ENCODE measurements around the gene DPF3.

DNA sequence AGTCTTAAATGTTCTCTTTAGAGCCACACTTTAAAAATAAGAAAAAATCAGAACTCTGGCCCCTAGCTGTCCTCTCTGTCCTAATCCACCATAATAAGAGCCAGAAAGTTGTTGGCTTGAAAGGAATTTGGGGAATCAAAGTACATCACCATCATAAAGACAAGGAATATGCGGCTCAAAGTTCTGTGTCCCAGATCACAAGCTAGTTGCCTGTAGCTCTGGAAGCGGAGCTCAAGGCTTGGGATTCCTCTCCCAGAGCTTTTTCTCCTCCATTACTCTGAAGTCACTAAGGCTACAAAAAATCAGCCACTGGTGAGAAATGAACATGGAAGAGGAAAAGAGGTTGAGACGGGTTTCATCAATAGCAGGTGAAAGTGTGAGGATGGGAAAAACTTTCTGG lies 6.4 kb downstream of the DPF3 start:
- no peak for TF ChIP-seq POLR2A (IDR thresholded peaks at IDR 0.05)
- TF ChIP-seq, protein P1, sequence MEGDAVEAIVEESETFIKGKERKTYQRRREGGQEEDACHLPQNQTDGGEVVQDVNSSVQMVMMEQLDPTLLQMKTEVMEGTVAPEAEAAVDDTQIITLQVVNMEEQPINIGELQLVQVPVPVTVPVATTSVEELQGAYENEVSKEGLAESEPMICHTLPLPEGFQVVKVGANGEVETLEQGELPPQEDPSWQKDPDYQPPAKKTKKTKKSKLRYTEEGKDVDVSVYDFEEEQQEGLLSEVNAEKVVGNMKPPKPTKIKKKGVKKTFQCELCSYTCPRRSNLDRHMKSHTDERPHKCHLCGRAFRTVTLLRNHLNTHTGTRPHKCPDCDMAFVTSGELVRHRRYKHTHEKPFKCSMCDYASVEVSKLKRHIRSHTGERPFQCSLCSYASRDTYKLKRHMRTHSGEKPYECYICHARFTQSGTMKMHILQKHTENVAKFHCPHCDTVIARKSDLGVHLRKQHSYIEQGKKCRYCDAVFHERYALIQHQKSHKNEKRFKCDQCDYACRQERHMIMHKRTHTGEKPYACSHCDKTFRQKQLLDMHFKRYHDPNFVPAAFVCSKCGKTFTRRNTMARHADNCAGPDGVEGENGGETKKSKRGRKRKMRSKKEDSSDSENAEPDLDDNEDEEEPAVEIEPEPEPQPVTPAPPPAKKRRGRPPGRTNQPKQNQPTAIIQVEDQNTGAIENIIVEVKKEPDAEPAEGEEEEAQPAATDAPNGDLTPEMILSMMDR (IDR thresholded peaks at IDR 0.05) = no peak
- no peak for TF ChIP-seq POLR2AphosphoS5 (IDR thresholded peaks at IDR 0.05)
